NOMO-1 (cell line): Measurements from ENCODE around the gene RGS18.
"Not testable (repeated sequence)": the region's sequence is repeated elsewhere in the genome, so short reads cannot be mapped to it uniquely, and the experiment has no call there.

Experiments
- DNase-seq, 2 experiments: peaks; one replicate each; lab custom pipeline; 2025; ENCODE audit not compliant: unreplicated experiment in 2 of 2; lab: John Stamatoyannopoulos, UW

The RGS18 gene

GRCh38 chr1:192158181-192158580, at the start of gene RGS18:
TSS of gene RGS18 (plus strand) at chr1:192158462. CDS start at chr1:192158638, 176 bp downstream.
- peak; percentile 65 to 98 for DNase-seq

GRCh38 chr1:192109576-192109975, 48.7 kb upstream of the RGS18 start:
- DNase-seq = no peak

GRCh38 chr1:192115000-192115399, 43.3 kb upstream of the RGS18 start:
- DNase-seq = no peak

GRCh38 chr1:192118881-192119405, 39.3 kb upstream of the RGS18 start:
- no peak for DNase-seq

- no peak for DNase-seq
Observed at GRCh38 chr1:192119701-192120100, 38.6 kb upstream of the RGS18 start.

- DNase-seq = no peak
Observed at GRCh38 chr1:192122668-192123067, 35.6 kb upstream of the RGS18 start.

GRCh38 chr1:192123212-192123611, 35.0 kb upstream of the RGS18 start:
- DNase-seq = no peak

- no peak for DNase-seq
Observed at GRCh38 chr1:192126030-192126619, 32.1 kb upstream of the RGS18 start.

GRCh38 chr1:192130175-192130574, 28.1 kb upstream of the RGS18 start:
- no peak for DNase-seq

- not testable (repeated sequence) for DNase-seq
Observed at GRCh38 chr1:192130865-192131264, 27.4 kb upstream of the RGS18 start.

- no peak for DNase-seq
Observed at GRCh38 chr1:192131914-192132313, 26.3 kb upstream of the RGS18 start.

- no peak for DNase-seq
Observed at GRCh38 chr1:192133350-192133926, 24.8 kb upstream of the RGS18 start.

- DNase-seq = no peak
Observed at GRCh38 chr1:192140382-192140781, 17.9 kb upstream of the RGS18 start.

GRCh38 chr1:192147221-192147620, 11.0 kb upstream of the RGS18 start:
- no peak for DNase-seq

- DNase-seq = no peak
Observed at GRCh38 chr1:192147696-192148095, 10.6 kb upstream of the RGS18 start.

GRCh38 chr1:192151176-192151575, 7.1 kb upstream of the RGS18 start:
- DNase-seq = no peak

GRCh38 chr1:192153276-192153675, 5.0 kb upstream of the RGS18 start:
- DNase-seq = no peak

GRCh38 chr1:192157067-192157466, 1.2 kb upstream of the RGS18 start:
- DNase-seq = no peak

GRCh38 chr1:192159014-192159413, 752 bp downstream of the RGS18 start:
- peak; percentile 32 to 33 for DNase-seq

GRCh38 chr1:192159781-192160180, 1.5 kb downstream of the RGS18 start:
- DNase-seq = peak; percentile 52 to 62

GRCh38 chr1:192160196-192160595, 1.9 kb downstream of the RGS18 start:
- DNase-seq = peak in 1 of 2 experiments; percentile 46

GRCh38 chr1:192161976-192162375, 3.7 kb downstream of the RGS18 start:
- DNase-seq = peak in 1 of 2 experiments; percentile 49
